ENCODE results near the gene TMEM151B. TPM values are rescaled to one million over a fixed set of nuclear protein-coding genes. Genes with fewer than 3 reads are reported as not detected.

The TMEM151B gene
- total and polyA plus RNA-seq, 9 of the 15 experiments (the other 6 are each of a cell fraction or from before 2014, with no cell fraction given) = not detected

DNA sequence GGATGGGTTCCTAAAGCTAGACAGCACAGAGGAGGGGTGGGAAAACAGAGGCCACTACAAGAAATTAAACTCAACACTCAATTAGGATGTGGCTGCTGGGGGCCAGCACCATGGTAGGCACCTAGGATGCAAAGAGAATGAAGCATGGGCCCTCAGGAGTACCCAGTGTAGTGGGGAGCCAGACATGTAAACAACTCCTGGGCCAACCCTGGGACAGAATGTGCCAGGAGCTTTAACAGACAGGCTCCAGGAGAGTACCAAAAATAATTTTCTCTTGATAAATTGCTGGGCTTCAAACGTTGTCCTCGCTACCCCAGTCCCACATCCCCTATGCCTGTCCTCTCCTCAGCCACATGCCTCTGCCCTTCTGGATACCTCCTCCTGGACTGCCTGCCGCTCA, 1.7 kb downstream of the TMEM151B start:
- Histone ChIP-seq H3K4me3 (no peak overlapping the region), H4K20me1 (replicated peaks; ENCODE audit: control insufficient read depth, insufficient read depth, low read length) (peaks cover 9% of the 10 kb centered on the region; the same call in 1 of the 2 replicates), H3K79me2 (ENCODE audit: control insufficient read depth, insufficient read depth, low read length) (no peaks in the 10 kb centered on the region), H2AFZ (ENCODE audit: low read depth, low read length) (no peak overlapping the region), H3K27ac (ENCODE audit: extremely low read depth, low read depth, low read length) (no peak overlapping the region), H3K4me1 (replicated peaks in 1 of 2; ENCODE audit: control insufficient read depth in 2 of 2, insufficient read depth in 2 of 2, low read length in 2 of 2) (peaks cover 0 to 33% of the 10 kb centered on the region in 2 experiments; a peak in 2 of 5 replicates), H3K9me1 (ENCODE audit: control insufficient read depth, insufficient read depth, low read length) (no peaks in the 10 kb centered on the region), H3K27me3 (ENCODE audit: control insufficient read depth in 2 of 2, insufficient read depth in 2 of 2, low read length in 2 of 2) (peaks cover 64 to 72% of the 10 kb centered on the region in 2 experiments), H3K9ac (ENCODE audit: insufficient read depth in 1 of 2, low read depth in 2 of 2, low read length in 2 of 2) (no peak overlapping the region), H3K36me3 (ENCODE audit: control insufficient read depth, insufficient read depth, low read length) (no peaks in the 10 kb centered on the region), H3K4me2 (ENCODE audit: insufficient read depth, low read length) (no peak overlapping the region), H3K9me3 (replicated peaks; ENCODE audit: control insufficient read depth, insufficient read depth, low read depth, low read length) (no peaks in the 10 kb centered on the region)
- DNase-seq (ENCODE audit: extremely low read depth in 1 of 4, low spot score in 3 of 4) = no peak
- TF ChIP-seq GABPA (tag; conservative IDR thresholded peaks at IDR 0.05; ENCODE audit: low read depth) (no peak), RCOR1 (IDR thresholded peaks at IDR 0.05; ENCODE audit: borderline replicate concordance in 1 of 2, low read depth in 2 of 2, low read length in 2 of 2) (no peak), ADNP (tag; IDR thresholded peaks at IDR 0.05) (no peak), SIRT6 (IDR thresholded peaks at IDR 0.05; ENCODE audit: low read depth, low read length) (no peak), MCM5 (IDR thresholded peaks at IDR 0.05; ENCODE audit: low read depth) (no peak), TOE1 (IDR thresholded peaks at IDR 0.05; ENCODE audit: borderline replicate concordance) (no peak), TOE1 (CRISPR knock-in tag; IDR thresholded peaks at IDR 0.05; ENCODE audit: borderline replicate concordance, low read depth) (no peak), ZNF140 (CRISPR knock-in tag; IDR thresholded peaks at IDR 0.05) (no peak), ZNF696 (CRISPR knock-in tag; conservative IDR thresholded peaks at IDR 0.05) (no peak), SETDB1 (IDR thresholded peaks at IDR 0.05; ENCODE audit: low read length) (no peak)
- TF ChIP-seq, protein P1, sequence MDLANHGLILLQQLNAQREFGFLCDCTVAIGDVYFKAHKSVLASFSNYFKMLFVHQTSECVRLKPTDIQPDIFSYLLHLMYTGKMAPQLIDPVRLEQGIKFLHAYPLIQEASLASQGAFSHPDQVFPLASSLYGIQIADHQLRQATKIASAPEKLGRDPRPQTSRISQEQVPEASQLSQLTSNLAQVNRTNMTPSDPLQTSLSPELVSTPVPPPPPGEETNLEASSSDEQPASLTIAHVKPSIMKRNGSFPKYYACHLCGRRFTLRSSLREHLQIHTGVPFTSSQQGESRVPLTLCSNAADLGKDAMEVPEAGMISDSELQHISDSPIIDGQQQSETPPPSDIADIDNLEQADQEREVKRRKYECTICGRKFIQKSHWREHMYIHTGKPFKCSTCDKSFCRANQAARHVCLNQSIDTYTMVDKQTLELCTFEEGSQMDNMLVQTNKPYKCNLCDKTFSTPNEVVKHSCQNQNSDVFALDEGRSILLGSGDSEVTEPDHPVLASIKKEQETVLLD (IDR thresholded peaks at IDR 0.05) = no peak
- TF ChIP-seq, protein P2, sequence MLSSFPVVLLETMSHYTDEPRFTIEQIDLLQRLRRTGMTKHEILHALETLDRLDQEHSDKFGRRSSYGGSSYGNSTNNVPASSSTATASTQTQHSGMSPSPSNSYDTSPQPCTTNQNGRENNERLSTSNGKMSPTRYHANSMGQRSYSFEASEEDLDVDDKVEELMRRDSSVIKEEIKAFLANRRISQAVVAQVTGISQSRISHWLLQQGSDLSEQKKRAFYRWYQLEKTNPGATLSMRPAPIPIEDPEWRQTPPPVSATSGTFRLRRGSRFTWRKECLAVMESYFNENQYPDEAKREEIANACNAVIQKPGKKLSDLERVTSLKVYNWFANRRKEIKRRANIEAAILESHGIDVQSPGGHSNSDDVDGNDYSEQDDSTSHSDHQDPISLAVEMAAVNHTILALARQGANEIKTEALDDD (IDR thresholded peaks at IDR 0.05) = no peak
- TF ChIP-seq, protein P3, sequence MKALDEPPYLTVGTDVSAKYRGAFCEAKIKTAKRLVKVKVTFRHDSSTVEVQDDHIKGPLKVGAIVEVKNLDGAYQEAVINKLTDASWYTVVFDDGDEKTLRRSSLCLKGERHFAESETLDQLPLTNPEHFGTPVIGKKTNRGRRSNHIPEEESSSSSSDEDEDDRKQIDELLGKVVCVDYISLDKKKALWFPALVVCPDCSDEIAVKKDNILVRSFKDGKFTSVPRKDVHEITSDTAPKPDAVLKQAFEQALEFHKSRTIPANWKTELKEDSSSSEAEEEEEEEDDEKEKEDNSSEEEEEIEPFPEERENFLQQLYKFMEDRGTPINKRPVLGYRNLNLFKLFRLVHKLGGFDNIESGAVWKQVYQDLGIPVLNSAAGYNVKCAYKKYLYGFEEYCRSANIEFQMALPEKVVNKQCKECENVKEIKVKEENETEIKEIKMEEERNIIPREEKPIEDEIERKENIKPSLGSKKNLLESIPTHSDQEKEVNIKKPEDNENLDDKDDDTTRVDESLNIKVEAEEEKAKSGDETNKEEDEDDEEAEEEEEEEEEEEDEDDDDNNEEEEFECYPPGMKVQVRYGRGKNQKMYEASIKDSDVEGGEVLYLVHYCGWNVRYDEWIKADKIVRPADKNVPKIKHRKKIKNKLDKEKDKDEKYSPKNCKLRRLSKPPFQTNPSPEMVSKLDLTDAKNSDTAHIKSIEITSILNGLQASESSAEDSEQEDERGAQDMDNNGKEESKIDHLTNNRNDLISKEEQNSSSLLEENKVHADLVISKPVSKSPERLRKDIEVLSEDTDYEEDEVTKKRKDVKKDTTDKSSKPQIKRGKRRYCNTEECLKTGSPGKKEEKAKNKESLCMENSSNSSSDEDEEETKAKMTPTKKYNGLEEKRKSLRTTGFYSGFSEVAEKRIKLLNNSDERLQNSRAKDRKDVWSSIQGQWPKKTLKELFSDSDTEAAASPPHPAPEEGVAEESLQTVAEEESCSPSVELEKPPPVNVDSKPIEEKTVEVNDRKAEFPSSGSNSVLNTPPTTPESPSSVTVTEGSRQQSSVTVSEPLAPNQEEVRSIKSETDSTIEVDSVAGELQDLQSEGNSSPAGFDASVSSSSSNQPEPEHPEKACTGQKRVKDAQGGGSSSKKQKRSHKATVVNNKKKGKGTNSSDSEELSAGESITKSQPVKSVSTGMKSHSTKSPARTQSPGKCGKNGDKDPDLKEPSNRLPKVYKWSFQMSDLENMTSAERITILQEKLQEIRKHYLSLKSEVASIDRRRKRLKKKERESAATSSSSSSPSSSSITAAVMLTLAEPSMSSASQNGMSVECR (CRISPR knock-in tag; IDR thresholded peaks at IDR 0.05) = no peak
- TF ChIP-seq, protein P4, sequence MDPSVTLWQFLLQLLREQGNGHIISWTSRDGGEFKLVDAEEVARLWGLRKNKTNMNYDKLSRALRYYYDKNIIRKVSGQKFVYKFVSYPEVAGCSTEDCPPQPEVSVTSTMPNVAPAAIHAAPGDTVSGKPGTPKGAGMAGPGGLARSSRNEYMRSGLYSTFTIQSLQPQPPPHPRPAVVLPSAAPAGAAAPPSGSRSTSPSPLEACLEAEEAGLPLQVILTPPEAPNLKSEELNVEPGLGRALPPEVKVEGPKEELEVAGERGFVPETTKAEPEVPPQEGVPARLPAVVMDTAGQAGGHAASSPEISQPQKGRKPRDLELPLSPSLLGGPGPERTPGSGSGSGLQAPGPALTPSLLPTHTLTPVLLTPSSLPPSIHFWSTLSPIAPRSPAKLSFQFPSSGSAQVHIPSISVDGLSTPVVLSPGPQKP (CRISPR knock-in tag; IDR thresholded peaks at IDR 0.05) = no peak
- in situ Hi-C loops (cut with MboI) (no loop called here), intact Hi-C loops (cut with micrococcal nuclease) (no loop called here)
- no peak for FAIRE-seq
- ChIA-PET CTCF (ENCODE audit: low intra/inter-chr PET ratio) (interaction anchor here (0.5 kb wide), 1 partner anchor 28 kb away, joined by 3 read pairs; no protein-coding TSS in a partner anchor), POLR2A (interaction anchor here (0.7 to 4.7 kb wide), 2 partner anchors 25 to 61 kb away, joined by 3 to 24 read pairs; partner anchors contain the start of gene HSP90AB1)
- no TSS peak for BruUV-seq (replicated peaks)
- 8% methylated on average over 3 of the region's 3 CpGs for WGBS (ENCODE audit: insufficient coverage, low coverage, missing lambda C conversion rate)
- ATAC-seq = no peak

Data from K562 (cell line).